ENCODE measurements around the gene LPP. TPM values are rescaled to one million over a fixed set of nuclear protein-coding genes. Genes with fewer than 3 reads are reported as not detected.

Gene LPP
- total and polyA plus RNA-seq, 10 of the 15 experiments (the other 5 are each of a cell fraction or from before 2014, with no cell fraction given), result under 0.01 to 0.62 (median 0.03) TPM

DNA sequence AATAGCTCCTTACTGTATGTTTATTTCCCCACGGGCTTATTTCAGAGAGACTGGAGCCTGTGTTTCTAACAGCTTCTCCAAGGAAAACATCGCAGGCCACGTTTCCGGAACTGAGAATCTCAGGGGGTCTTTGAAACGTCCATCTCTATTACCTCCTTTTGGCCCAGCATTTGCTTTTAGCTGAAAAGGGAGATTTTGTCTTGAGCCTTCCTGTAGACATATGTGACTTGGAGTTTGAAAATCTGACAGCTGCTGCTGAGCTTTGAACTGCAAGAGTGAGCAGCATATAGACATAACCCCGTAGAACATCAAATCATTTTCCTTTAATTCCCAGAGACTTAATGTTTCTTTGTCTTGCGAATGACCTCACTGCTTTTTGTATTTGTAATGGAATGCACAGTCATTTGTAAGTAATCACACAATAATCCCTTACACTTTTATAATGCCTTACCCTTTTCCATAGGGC is 54.6 kb downstream of the LPP start:
- no peak overlapping the region for H3K27ac ChIP-seq (ENCODE audit: control insufficient read depth, insufficient read depth)
- ATAC-seq, result no peak
- ChIA-PET POLR2A (no interaction called here), CTCF (interaction anchor here (0.8 to 1.0 kb wide), 2 partner anchors 467 to 469 kb away, joined by 3 to 4 read pairs; no protein-coding TSS in a partner anchor), SMC1A (ENCODE audit: uncharacterized antibody, unreplicated experiment) (interaction anchor here (0.8 to 1.7 kb wide), 2 partner anchors 461 to 469 kb away, joined by 3 read pairs; no protein-coding TSS in a partner anchor), RAD21 (ENCODE audit: unreplicated experiment) (no interaction called here)
- no peak overlapping the region for H3K9ac ChIP-seq (ENCODE audit: control insufficient read depth, insufficient read depth, low read length)
- H3K4me1 ChIP-seq (ENCODE audit: control insufficient read depth, insufficient read depth, low read length), result no peaks in the 10 kb centered on the region
- no peaks in the 10 kb centered on the region for H3K9me3 ChIP-seq (replicated peaks; ENCODE audit: control insufficient read depth, insufficient read depth, low read length)
- no peak overlapping the region for H3K4me2 ChIP-seq (ENCODE audit: control insufficient read depth, insufficient read depth)
- H2AFZ ChIP-seq (ENCODE audit: control insufficient read depth, low read depth, low read length), result no peak overlapping the region
- FAIRE-seq, result no peak
- H3K36me3 ChIP-seq (ENCODE audit: control insufficient read depth in 2 of 2, insufficient read depth in 2 of 2, low read length in 1 of 2), result no peaks in the 10 kb centered on the region
- no peaks in the 10 kb centered on the region for H3K79me2 ChIP-seq (ENCODE audit: control insufficient read depth, insufficient read depth, low read length)
- 17% methylated on average over 7 of the region's 7 CpGs for WGBS (ENCODE audit: insufficient coverage, insufficient replicate concordance, low lambda C conversion rate, missing lambda C conversion rate)
- BruUV-seq (replicated peaks), result no TSS peak
- no peak overlapping the region for H3K4me3 ChIP-seq
- DNase-seq (ENCODE audit: low read depth, low spot score), result no peak
- H4K20me1 ChIP-seq (ENCODE audit: control insufficient read depth, insufficient read depth), result no peaks in the 10 kb centered on the region
- H3K27me3 ChIP-seq (replicated peaks in 1 of 2; ENCODE audit: control insufficient read depth in 2 of 2, insufficient read depth in 2 of 2, low read length in 1 of 2), result 0 out of 4 replicates have a peak, but pooled peaks cover 0 to 3% of the 10 kb centered on the region in 2 experiments
- in situ Hi-C loops (cut with MboI), result no loop called here
- intact Hi-C loops (cut with micrococcal nuclease; ENCODE audit: unreplicated experiment), result loop anchor here (5.0 kb wide), 1 partner anchor 466 kb away; no protein-coding TSS in a partner anchor
- TF ChIP-seq, protein P1, sequence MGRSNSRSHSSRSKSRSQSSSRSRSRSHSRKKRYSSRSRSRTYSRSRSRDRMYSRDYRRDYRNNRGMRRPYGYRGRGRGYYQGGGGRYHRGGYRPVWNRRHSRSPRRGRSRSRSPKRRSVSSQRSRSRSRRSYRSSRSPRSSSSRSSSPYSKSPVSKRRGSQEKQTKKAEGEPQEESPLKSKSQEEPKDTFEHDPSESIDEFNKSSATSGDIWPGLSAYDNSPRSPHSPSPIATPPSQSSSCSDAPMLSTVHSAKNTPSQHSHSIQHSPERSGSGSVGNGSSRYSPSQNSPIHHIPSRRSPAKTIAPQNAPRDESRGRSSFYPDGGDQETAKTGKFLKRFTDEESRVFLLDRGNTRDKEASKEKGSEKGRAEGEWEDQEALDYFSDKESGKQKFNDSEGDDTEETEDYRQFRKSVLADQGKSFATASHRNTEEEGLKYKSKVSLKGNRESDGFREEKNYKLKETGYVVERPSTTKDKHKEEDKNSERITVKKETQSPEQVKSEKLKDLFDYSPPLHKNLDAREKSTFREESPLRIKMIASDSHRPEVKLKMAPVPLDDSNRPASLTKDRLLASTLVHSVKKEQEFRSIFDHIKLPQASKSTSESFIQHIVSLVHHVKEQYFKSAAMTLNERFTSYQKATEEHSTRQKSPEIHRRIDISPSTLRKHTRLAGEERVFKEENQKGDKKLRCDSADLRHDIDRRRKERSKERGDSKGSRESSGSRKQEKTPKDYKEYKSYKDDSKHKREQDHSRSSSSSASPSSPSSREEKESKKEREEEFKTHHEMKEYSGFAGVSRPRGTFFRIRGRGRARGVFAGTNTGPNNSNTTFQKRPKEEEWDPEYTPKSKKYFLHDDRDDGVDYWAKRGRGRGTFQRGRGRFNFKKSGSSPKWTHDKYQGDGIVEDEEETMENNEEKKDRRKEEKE (IDR thresholded peaks at IDR 0.05), result no peak
- TF ChIP-seq PML (IDR thresholded peaks at IDR 0.05; ENCODE audit: low read length) (no peak), CBX3 (IDR thresholded peaks at IDR 0.05; ENCODE audit: borderline replicate concordance, low read depth) (no peak), ZBTB4 (CRISPR knock-in tag; IDR thresholded peaks at IDR 0.05) (no peak), BCL11A (IDR thresholded peaks at IDR 0.05; ENCODE audit: low read depth, low read length) (no peak), RBBP5 (conservative IDR thresholded peaks at IDR 0.05) (no peak), CHD2 (IDR thresholded peaks at IDR 0.05; ENCODE audit: borderline replicate concordance, low read depth, low read length) (no peak), ATF3 (IDR thresholded peaks at IDR 0.05; ENCODE audit: borderline replicate concordance, extremely low read depth, low read depth, low read length) (no peak), TCF7 (IDR thresholded peaks at IDR 0.05; ENCODE audit: borderline replicate concordance) (no peak), YBX1 (IDR thresholded peaks at IDR 0.05) (no peak), STAT3 (IDR thresholded peaks at IDR 0.05; ENCODE audit: low read depth, low read length) (no peak)
- TF ChIP-seq, protein P2, sequence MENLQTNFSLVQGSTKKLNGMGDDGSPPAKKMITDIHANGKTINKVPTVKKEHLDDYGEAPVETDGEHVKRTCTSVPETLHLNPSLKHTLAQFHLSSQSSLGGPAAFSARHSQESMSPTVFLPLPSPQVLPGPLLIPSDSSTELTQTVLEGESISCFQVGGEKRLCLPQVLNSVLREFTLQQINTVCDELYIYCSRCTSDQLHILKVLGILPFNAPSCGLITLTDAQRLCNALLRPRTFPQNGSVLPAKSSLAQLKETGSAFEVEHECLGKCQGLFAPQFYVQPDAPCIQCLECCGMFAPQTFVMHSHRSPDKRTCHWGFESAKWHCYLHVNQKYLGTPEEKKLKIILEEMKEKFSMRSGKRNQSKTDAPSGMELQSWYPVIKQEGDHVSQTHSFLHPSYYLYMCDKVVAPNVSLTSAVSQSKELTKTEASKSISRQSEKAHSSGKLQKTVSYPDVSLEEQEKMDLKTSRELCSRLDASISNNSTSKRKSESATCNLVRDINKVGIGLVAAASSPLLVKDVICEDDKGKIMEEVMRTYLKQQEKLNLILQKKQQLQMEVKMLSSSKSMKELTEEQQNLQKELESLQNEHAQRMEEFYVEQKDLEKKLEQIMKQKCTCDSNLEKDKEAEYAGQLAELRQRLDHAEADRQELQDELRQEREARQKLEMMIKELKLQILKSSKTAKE (IDR thresholded peaks at IDR 0.05; ENCODE audit: low read depth, poor library complexity, severe bottlenecking), result no peak

All from GM12878 (cell line).